Stimulated activated CD4-positive, alpha-beta T cell treated with anti-CD3 and anti-CD28 coated beads, Interleukin-12 subunit alpha, Interleukin-12 subunit beta, amount 100 ng/mL, for 24 hours (primary cell): Measurements from ENCODE around the gene JAK3.

Experiments
- DNase-seq, 2 experiments: peaks; one replicate each; pipeline ENCODE4 v3.0.0-alpha.2; 2020; ENCODE audit warnings: low read depth in 2 of 2

The JAK3 gene

DNA sequence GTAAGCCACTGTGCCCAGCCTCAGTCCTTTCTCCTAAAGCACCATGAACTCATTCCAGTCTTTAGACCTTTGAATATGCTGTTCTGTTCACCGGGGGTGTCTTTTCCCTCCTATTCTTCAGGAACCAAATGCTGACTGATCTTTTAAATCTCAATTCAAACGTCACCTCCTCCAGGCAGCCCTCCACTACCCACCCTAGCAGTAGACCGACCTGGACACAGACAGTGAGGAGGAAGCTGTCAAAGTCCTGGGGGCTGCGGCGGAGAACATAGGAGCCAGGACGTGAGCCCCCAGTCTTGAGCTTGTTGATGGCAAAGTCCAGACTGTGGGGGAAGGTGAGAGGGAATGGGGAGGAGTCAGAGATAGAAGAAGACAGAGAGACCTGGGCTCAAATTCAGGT is 7.8 kb downstream of the JAK3 start:
- no peak for DNase-seq

DNA sequence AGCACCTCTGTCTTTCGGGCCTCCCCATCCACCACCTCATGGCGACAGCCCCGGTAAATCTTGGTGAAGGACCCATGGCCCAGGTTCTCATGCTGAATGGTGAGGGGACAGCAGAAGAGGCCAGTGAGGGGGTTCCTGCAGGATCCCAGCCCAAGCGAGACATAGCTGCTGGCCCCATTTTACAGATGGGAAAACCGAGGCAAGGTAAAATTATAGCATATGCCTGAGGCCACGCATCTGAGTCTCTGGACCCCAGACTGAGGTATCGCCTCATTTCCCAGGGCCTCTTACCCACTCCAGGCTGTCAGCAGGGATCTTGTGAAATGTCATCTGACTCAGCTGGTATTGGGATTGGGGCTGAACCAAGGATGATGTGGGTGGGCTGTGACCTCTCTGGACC is 9.8 kb downstream of the JAK3 start:
- no peak for DNase-seq

DNA sequence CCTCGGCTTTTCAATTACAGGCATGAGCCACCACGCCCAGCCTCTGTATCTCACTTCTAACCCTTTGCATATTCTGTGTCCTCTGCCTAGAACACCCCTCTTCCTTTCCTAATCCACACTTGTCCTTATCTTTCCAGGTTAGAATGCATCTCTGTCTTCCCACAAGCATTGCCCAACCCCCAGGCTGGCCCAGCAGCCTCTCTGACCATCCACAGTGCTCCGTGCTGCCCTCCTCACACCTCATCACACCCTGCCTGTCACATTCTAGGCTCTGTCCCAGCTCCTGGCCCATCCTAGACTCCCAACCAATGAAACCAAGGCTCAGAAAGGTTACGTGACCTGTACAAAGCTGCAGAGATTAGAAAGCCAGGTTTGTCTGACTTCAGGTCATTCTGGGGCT is 11.3 kb downstream of the JAK3 start:
- DNase-seq = no peak

DNA sequence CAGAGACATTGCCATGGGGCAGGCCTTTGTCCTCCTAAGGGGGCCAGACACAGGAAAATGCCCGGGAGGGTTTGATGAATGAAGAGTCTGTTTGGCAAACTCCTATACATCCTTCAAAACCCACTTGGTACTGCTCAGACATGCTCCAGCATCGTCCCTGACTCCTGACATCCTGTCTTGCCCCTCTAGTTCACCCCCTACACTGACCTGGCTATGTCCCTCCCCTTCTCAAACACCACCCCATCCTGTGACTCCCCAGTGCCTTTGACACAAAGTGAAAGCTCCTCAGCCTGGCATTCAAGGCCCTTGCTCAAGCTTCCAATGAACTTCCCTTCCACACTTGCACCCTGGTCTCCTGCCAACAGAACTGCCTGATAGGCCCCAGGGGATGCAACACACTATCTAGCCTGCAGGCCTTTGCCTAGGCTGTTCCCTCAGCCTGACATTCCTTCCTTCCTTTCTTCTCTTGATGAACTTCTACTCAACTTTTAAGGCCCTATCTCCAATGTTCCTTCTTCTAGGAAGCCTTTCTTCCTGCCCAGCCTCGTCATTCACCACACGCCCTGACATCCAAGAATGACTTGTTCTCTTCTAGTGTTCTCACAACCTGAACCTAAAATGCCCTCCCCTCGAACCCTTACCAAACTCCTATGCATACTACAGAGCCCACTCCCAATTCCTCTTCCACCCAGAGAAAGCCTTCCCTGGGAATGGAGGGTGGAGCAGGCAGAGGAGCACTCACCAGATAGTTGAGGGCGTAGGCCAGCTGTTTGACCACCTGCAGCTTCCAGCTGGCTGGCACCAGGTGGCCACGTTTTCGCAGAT is 12.4 kb downstream of the JAK3 start:
- no peak for DNase-seq

DNA sequence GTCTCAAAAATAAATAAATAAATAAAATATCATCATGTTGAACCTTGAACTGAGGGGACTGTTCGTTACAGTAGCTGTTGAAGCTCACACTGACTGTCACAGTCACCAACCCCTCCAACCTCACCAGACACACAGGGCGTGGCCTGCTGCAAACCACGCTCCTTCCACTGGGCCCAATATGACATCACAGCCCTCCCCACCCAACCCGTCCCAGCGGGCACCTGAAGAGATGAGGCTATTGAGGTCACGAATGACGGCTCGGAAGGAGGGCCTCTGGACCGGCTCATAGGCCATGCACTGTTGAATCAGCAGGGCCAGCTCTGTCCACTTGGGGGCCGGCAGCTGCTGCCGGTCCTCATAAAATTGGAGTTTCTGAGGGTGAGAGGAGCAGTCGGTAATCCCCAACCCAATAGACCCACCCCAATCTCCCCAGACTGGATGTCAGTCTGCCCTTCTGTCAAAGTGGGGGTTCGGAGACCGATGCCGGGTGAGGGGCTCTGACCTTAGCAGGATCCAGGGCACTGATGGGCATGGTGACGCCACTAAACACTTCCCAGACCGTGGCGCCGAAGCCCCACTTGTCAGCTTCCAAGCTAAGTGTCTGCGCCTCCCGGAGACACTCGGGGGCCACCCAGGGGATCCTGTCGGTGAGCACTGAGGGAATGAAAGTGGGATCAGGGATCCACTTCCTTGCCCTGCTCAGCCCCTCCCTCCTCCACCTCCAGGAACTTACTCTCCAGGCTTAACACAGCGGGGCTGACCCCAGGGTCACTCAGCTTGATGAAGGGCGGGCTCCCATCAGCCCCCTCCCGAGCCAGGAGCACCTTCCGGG is 13.2 kb downstream of the JAK3 start:
- DNase-seq = no peak

DNA sequence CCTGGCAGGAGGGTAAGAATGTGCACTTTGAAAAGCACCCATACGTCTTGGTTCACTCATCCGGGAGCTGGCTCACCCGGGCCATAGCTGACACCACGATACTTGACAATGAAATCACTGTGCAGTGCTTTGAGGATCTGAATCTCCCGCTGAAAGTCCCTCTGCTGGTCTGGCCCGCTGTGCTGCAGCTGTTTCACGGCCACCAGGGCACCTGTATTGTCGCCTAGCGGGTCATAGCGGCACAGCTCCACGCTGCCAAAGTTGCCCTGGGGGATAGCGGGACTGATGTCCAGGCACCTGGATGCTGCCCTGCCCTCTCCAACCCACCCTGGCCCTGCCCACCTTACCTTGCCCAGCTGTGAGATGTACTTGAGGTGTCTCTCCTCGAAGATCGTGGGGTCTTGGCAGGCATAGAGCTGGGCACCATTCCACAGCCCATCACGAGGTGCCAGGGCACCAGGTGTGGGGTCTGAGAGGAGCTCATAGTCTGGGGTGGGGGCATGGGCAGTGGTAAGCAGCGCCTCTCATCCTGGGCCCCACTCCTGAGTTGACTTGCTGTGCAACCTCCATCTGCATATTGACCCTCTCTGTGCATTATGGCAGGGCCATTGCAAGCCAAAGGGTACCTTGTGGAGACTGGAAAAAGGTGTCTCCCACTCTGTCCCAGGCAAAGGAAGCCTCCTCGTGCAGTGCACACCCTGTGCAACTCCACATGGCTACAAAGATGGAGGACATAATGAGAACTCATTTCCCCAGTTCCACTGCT is 15.2 kb downstream of the JAK3 start:
- no peak for DNase-seq

DNA sequence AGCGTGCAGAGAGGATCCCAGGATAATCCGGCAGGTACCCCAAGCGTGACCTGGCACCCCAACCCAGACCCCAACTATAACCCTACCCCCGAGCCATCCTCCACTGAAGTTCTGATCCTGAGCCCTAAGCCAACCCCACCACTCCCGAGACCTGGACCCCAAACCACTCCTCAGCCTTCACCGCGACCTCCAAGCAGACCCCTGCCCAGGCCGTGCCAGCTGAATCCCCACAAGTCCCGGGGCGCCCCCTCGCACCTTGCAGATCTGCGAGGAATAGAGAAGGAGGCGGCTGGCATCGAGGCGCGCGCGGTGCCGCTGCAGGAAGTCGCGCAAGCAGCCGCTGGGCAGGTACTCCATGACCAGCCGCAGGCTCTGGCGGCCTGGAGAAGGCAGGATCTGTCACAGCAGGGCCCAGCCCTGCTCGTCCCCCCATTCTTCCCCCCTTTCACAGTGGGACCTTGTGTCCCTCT is 16.3 kb downstream of the JAK3 start:
- no peak for DNase-seq

DNA sequence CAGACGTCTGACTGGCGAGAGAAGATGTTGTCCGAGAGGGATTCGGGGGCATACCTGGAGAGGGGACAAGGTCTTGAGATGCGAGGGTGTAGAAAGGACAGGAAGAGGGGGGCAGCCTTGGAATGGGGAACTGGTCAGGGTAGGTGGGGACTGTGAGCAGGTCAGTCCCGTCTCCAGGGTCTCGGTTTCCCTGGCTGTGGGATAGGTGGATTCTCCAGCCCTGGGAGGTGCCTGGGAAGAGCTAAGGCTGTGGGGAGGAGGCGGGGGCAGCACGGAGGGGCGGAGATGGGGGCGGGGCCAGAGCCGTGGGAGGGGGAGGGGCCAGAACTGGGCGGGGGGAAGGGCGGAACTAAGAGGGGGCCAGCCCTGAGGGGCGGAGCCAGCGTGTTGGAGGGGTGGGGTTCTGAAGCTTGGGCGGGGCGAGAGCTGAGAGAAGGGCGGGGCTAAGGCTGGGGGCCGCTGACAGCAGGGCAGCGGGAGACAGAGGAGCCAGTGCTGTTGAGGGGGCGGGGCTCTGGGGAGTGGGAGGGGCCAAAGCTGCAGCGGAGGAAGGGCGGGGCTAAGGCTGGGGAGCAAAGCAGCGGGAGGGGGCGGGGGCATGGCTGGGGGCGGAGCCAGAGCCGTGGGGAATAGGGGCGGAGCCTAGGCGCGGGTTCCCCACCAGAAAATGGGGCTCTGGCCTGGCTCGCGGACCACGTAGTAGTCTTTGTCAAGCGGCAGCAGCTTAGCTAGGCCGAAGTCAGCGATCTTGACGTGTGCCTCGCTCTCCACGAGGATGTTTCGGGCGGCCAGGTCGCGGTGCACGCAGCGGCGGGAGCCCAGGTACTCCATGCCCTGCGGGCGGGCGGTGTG is 17.0 kb downstream of the JAK3 start:
- peak; percentile 45 to 52 for DNase-seq

DNA sequence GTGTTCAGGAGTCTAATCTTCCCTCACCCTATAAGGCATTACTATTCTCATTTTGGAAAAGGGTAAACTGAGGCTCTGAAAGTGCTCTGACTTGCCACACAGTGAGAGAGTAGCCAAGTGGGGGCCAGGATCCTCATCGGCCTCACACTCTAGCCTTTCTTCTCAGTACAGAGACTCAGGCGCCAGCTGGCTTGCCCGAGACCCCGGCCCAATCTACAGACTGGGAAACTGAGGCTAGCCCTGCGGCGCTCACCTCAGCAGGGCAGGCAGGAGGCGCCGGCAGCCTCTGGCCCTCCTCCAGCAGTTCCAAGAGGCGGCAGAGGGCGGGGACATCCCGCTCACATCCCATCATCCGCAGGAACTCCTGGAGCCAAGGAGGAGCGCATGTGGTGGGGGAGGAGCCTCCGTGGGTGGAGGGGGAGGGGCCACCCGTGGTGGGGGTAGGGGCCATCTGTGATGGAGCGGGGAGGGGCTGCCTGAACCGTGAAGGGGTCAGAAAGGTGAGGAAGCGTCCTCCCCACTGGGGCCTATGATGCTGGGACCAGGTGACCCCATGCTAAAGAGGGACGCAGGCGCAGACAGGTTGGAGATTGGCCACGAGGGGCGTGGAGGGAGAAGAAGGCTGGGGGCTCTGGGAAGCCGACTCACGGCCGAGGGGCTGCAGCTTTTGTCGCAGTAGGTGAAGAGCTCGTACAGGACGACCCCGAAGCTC is 17.8 kb downstream of the JAK3 start:
- no peak for DNase-seq

DNA sequence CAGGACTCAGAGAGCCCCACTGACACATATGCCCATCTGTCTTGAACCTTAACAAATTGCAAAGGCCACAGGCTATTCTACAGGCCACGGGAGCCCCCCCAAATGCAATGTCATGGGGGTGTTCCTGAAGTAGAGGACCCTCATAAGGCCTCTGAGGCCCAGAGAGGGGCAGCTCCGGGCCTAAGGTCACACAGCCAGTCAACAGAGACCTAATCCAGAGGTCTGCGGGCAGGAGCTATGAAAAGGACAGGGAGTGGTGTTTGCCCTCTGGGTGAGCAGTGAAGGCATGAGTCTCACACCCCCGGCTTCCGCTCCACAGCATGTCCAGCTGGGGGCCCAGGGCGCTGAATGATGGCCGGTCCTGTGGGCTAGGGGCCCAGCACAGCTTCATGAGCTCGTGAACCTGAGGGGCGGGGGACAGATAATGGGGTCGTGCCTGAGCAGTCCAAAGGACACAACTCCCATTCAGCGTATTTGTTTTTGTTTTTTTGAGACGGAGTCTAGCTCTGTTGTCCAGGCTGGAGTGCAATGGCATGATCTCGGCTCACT is 21.2 kb downstream of the JAK3 start:
- no peak for DNase-seq

DNA sequence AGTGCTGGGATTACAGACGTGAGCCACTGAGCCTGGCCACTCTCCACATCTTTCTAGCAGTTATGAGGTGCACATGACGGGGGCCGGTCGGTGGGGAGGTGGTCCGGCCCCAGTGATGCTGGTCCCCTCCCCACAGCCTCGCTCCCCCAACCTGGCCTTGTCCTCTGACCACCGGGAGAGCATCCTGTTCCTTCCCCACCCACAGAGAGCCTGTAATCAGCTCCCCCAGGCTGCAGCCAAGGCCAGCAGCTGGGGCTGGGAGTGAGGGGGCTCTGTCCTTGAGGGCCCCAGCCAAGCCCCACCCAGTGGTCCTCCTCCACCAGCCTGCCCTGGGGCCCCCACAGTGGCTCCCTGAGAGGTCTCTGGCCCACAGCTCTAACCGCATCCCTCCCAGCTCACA is 23.4 kb downstream of the JAK3 start:
- no peak for DNase-seq

DNA sequence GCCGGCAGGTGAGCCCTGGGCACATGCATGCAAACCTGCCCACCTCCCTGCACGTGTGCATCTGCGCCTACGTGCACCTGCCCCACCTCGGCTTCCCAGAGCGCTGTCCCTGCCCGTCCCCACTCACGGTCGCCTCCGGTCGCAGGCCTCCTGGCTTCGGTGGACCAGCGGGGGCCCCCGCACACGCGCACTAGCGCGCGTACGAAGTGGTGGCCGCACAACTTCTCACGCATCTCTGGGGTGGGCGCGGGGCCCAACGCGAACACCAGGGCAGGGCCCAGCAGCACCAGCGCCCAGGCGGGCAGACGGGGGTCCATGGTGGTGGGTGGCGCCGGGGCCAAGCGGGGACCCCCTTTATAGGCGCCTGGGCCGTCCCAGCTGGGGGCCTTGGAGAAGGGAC is 26.6 kb downstream of the JAK3 start, which contains the start of gene INSL3:
INSL3 (minus strand) TSS at position 330 of the 400 bp plus-strand sequence; CDS start at position 317, 13 bp downstream.
- no peak for DNase-seq

DNA sequence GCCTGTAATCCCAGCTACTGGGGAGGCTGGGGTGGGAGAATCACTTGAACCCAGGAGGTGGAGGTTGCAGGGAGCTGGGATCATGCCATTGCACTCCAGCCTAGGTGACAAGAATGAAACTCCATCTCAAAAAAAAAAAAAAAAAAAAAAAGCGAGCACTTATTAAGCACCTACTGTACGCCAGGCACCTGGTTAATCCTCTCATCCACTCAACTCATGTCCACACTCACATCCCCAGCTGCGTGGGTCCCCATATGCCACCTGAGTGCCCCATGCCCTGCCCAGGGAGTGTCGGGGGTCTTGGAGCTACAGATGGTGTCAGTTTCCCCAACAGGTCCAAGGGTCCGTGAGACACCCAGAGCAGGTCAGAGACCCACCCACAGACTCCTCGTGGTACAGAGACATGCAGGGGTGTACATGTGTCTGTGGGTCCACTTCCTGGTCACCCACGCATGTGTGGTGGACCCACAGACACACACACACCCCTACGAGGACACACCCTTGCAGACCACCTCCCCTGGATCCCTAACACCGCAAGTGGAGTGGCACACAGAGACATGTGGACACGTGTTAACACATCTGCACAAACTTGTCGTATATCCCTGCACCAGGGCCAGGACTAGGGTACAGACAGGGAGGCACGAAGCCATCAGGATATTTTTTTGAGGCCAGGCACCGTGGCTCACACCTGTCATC is 30.0 kb downstream of the JAK3 start:
- DNase-seq = no peak

DNA sequence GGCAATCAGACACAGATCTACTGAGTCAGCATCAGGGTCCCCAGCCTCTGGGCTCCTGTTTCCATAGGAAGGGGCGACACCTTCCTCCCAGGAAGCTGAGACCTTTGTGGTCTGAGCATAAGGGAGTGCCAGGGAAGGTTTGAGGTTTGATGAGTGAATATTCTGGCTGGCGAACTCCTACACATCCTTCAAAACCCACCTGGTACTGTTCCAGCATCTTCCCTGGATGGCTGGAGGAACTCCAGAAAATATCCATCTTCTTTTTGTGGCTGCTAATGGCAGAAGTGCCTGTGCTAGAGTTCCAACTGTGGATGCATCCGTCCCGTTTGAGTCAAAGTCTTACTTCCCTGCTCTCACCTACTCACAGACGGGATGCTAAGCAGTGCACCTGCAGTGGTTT is 35.7 kb downstream of the JAK3 start:
- no peak for DNase-seq

DNA sequence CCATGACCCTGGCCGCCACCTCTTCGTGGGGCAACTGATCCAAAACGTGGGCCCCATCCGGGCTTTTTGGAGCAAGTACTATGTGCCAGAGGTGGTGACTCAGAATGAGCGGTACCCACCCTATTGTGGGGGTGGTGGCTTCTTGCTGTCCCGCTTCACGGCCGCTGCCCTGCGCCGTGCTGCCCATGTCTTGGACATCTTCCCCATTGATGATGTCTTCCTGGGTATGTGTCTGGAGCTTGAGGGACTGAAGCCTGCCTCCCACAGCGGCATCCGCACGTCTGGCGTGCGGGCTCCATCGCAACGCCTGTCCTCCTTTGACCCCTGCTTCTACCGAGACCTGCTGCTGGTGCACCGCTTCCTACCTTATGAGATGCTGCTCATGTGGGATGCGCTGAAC is 36.1 kb downstream of the JAK3 start:
- DNase-seq = no peak

DNA sequence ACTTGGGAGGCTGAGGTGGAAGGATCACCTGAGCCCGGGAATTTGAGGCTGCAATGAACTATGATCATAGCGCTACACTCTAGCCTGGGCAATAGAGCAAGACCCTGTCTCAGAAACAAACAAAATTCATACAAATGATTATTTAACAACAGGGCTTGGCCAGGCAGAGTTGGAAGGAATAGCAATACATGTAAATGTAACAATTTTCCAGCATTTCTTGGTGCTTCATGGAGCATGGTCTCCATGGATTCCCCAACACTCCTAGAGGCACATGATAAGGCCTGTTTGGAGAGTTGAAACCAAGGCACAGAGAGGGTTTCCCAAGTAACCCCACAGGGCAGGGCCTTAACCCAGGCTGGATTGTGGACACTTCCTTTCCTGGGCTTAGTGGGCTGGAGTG is 36.7 kb downstream of the JAK3 start:
- DNase-seq = no peak

DNA sequence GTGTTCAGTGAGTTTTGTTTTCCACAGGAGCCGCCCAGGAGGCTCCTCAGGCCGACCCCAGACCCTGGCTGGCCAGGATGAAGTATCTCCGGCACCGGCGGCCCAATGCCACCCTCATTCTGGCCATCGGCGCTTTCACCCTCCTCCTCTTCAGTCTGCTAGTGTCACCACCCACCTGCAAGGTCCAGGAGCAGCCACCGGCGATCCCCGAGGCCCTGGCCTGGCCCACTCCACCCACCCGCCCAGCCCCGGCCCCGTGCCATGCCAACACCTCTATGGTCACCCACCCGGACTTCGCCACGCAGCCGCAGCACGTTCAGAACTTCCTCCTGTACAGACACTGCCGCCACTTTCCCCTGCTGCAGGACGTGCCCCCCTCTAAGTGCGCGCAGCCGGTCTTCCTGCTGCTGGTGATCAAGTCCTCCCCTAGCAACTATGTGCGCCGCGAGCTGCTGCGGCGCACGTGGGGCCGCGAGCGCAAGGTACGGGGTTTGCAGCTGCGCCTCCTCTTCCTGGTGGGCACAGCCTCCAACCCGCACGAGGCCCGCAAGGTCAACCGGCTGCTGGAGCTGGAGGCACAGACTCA is 40.0 kb downstream of the JAK3 start:
- no peak for DNase-seq

DNA sequence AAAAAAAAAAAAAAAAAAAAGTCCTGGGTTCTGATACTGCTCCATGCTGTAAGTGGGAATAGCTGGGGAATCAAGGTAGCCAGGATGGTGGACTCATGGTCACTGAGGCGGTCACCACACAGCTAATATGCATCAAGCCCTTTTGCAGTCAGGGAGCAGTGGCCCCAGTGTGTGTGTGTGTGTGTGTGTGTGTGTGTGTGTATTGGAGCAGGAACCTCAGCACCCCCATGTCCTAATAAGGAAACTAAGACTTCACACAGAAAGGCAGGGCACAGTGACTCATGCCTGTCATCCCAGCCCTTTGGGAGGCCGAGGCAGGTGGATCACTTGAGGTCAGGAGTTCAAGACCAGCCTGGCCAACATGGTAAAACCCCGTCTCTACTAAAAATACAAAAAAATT is 40.8 kb downstream of the JAK3 start:
- DNase-seq = no peak

DNA sequence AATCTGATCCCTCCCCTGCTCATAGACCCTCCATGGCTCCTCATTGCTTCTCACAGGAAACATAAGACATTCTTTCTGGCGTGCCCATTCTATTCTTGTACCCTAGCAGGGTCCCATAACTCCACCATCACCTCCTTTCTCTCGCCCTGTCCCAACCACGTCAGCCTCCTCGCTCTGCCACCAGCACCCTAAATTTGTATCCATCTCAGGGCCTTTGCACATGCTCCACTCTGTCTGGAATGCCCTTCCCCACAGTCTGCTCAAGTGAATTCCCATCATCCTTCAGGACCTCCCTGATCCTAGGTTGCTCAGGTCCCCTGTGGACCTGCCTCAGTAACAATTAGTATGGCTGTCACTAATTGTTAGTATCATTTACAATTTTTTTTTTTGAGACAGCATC is 42.4 kb downstream of the JAK3 start:
- no peak for DNase-seq
